ENCODE measurements around the gene GNB1.
"Not testable (repeated sequence)": the region's sequence is repeated elsewhere in the genome, so short reads cannot be mapped to it uniquely, and the experiment has no call there.

The GNB1 gene

GRCh38 chr1:1758692-1759455 is 132.0 kb downstream of the GNB1 start:
- DNase-seq, result no peak

GRCh38 chr1:1758059-1758621 is 132.7 kb downstream of the GNB1 start:
- DNase-seq, result no peak

- DNase-seq, result no peak
Observed at GRCh38 chr1:1757422-1758058, 133.3 kb downstream of the GNB1 start.

GRCh38 chr1:1756661-1757421 is 134.0 kb downstream of the GNB1 start:
- DNase-seq, result no peak

- DNase-seq, result no peak
Observed at GRCh38 chr1:1755852-1756251, 135.0 kb downstream of the GNB1 start.

- no peak for DNase-seq
Observed at GRCh38 chr1:1755426-1755825, 135.5 kb downstream of the GNB1 start.

- DNase-seq, result no peak
Observed at GRCh38 chr1:1754051-1754815, 136.7 kb downstream of the GNB1 start.

- no peak for DNase-seq
Observed at GRCh38 chr1:1753607-1754005, 137.3 kb downstream of the GNB1 start.

GRCh38 chr1:1752636-1753606 is 138.0 kb downstream of the GNB1 start:
- DNase-seq, result no peak

GRCh38 chr1:1752190-1752589 is 138.7 kb downstream of the GNB1 start:
- no peak for DNase-seq

GRCh38 chr1:1749941-1750340 is 140.9 kb downstream of the GNB1 start:
- not testable (repeated sequence) for DNase-seq

GRCh38 chr1:1748686-1749321 is 142.1 kb downstream of the GNB1 start:
- DNase-seq, result no peak

GRCh38 chr1:1746566-1746909 is 144.3 kb downstream of the GNB1 start:
- not testable (repeated sequence) for DNase-seq

GRCh38 chr1:1745651-1746565 is 145.0 kb downstream of the GNB1 start:
- peak; percentile 96 for DNase-seq

- not testable (repeated sequence) for DNase-seq
Observed at GRCh38 chr1:1742529-1742928, 148.4 kb downstream of the GNB1 start.

- not testable (repeated sequence) for DNase-seq
Observed at GRCh38 chr1:1741013-1741412, 149.9 kb downstream of the GNB1 start.

- not testable (repeated sequence) for DNase-seq
Observed at GRCh38 chr1:1738799-1739337, 152.0 kb downstream of the GNB1 start.

GRCh38 chr1:1737675-1738590 is 153.0 kb downstream of the GNB1 start:
- DNase-seq, result not testable (repeated sequence)
